ENCODE results near the gene DNASE2.

DNA sequence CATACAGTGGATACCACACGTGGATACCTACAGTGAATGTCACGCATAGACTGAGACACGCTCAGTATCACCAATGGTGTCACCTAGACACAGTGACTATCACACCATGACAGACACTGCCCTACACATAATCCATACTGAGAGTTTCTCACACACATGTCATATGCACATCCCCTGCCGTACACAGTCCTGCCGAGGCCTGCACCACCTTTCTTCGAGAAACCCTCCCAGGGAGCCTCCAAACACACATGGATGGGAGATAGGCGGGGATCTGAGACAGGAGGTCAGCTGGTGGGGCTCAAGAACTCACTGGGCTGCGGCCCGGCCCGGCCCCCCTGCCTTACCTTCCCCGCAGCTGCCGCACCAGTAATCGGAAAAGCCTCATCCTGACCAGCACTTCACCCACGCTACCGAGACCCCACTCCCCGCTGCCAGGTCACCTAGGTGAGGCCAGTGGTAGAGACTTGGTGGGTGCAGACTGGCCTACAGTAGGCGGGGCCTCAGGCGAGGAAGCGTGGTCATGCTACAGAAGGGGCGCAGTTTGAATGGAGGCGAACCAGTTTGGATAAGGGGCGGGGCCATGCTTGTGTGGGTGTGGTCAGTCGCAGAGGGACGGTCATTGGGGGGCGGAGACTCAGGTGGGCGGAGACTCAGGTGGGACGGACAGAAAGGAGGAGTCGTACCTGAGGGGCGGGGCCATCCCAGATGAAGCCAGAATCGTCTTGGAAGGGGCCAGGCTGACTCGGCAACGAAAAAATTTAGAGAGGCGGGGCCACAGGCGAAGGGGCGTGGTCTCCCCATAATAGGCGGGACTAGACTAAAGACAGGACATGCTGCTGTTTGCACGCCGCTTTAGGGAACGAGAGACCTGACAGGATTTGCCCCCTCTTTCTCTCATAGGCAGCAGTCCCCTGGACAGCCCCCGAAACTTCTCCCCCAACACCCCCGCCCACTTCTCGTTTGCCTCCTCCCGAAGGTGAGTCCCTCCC, 40.9 kb downstream of the DNASE2 start:
- TF ChIP-seq, protein P1, sequence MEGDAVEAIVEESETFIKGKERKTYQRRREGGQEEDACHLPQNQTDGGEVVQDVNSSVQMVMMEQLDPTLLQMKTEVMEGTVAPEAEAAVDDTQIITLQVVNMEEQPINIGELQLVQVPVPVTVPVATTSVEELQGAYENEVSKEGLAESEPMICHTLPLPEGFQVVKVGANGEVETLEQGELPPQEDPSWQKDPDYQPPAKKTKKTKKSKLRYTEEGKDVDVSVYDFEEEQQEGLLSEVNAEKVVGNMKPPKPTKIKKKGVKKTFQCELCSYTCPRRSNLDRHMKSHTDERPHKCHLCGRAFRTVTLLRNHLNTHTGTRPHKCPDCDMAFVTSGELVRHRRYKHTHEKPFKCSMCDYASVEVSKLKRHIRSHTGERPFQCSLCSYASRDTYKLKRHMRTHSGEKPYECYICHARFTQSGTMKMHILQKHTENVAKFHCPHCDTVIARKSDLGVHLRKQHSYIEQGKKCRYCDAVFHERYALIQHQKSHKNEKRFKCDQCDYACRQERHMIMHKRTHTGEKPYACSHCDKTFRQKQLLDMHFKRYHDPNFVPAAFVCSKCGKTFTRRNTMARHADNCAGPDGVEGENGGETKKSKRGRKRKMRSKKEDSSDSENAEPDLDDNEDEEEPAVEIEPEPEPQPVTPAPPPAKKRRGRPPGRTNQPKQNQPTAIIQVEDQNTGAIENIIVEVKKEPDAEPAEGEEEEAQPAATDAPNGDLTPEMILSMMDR (IDR thresholded peaks at IDR 0.05; ENCODE audit: low read depth, low read length) = no peak
- TF ChIP-seq EZH2phosphoT487 (IDR thresholded peaks at IDR 0.05; ENCODE audit: low read depth) = no peak

All from OCI-LY3 (cell line).